B cell (primary cell): ENCODE measurements around the gene GTF3A. TPM values are rescaled to one million over a fixed set of nuclear protein-coding genes. Genes with fewer than 3 reads are reported as not detected.

Experiments
- ATAC-seq: fragments of 200-7000 bp; cut with Tn5 transposase; one replicate; pipeline ENCODE4 v1.10.0; 2021; ENCODE audit warnings: low read depth, mild to moderate bottlenecking, moderate number of reproducible peaks, moderate library complexity
- CTCF ChIA-PET: fragments of 350-600 bp; sonication (Branson Sonifier 250); formaldehyde crosslinking; loops from one replicate; lab custom pipeline; 2021; ENCODE audit warnings: antibody characterized with exemption, inconsistent platforms; lab: Charles Lee
- POLR2A ChIA-PET: fragments of 350-600 bp; sonication (Branson Sonifier 250); formaldehyde crosslinking; loops from one replicate; lab custom pipeline; 2021; ENCODE audit warnings: antibody characterized with exemption; lab: Charles Lee
- DNase-seq: peaks from one replicate; pipeline ENCODE4 v3.0.0; 2013
- H2AFZ ChIP-seq: 2 replicates; pipeline ENCODE4 v1.6.1; 2012; ENCODE audit warnings: mild to moderate bottlenecking, low read depth, low read length; ENCODE audit not compliant: insufficient read depth, poor library complexity, severe bottlenecking
- H3K27ac ChIP-seq, 2 donors: 1 replicate in 1 of 2; 2 replicates in 1 of 2; pipeline ENCODE4 v1.5.1; 2012 to 2013; ENCODE audit warnings: low read length in 2 of 2, mild to moderate bottlenecking in 2 of 2, moderate library complexity in 1 of 2
- H3K27me3 ChIP-seq, 4 experiments: fragments of 200-600 bp in 1 of 4; sonication (generic) in 1 of 4; replicated peaks in 1 of 4; 1 replicate in 2 of 4; 2 replicates in 2 of 4; pipeline versions ENCODE4 v1.6.1 to v1.7.0; 2013 to 2016; ENCODE audit warnings: low read length in 3 of 4, mild to moderate bottlenecking in 2 of 4, mixed read lengths in 1 of 4, moderate library complexity in 1 of 4; ENCODE audit not compliant: insufficient read depth in 4 of 4, control insufficient read depth in 3 of 4; ENCODE audit errors: control extremely low read depth in 1 of 4
- H3K36me3 ChIP-seq, 2 experiments: replicated peaks in 1 of 2; 1 replicate in 1 of 2; 2 replicates in 1 of 2; pipeline versions ENCODE4 v1.6.1 to v1.7.1; 2013; ENCODE audit warnings: low read length in 1 of 2; ENCODE audit not compliant: insufficient read depth in 2 of 2, control insufficient read depth in 1 of 2; ENCODE audit errors: control extremely low read depth in 1 of 2, extremely low read depth in 1 of 2
- H3K4me1 ChIP-seq, 2 donors: fragments of 200-600 bp in 1 of 2; sonication (generic) in 1 of 2; 1 replicate in 1 of 2; 2 replicates in 1 of 2; pipeline versions ENCODE4 v1.5.1 to v1.6.1; 2013 to 2017; ENCODE audit warnings: low read length in 2 of 2; ENCODE audit not compliant: control insufficient read depth in 2 of 2, insufficient read depth in 2 of 2
- H3K4me2 ChIP-seq: replicated peaks from 2 replicates; pipeline ENCODE3; 2012; ENCODE audit warnings: mild to moderate bottlenecking, low read depth, low read length; ENCODE audit not compliant: poor library complexity, severe bottlenecking
- H3K4me3 ChIP-seq, 5 experiments: fragments of 200-600 bp in 1 of 5; sonication (generic) in 1 of 5; 1 replicate in 3 of 5; 2 replicates in 2 of 5; pipeline versions ENCODE4 v1.5.1 to v1.7.0; 2011 to 2016; ENCODE audit warnings: low read length in 4 of 5, mild to moderate bottlenecking in 4 of 5, low read depth in 2 of 5, control low read depth in 1 of 5, moderate library complexity in 1 of 5; ENCODE audit not compliant: insufficient read depth in 1 of 5; ENCODE audit errors: control extremely low read depth in 1 of 5, extremely low read depth in 1 of 5
- H3K79me2 ChIP-seq: fragments of 200-600 bp; sonication (generic); one replicate; pipeline ENCODE4 v1.6.0; 2016; ENCODE audit warnings: low read length; ENCODE audit not compliant: control insufficient read depth, insufficient read depth
- H3K9ac ChIP-seq: fragments of 200-600 bp; sonication (generic); 2 replicates; pipeline ENCODE4 v1.6.1; 2017; ENCODE audit warnings: mild to moderate bottlenecking, low read length, moderate library complexity
- H3K9me3 ChIP-seq, 3 donors: one replicate each; pipeline versions ENCODE4 v1.6.1 to v1.7.1; 2013; ENCODE audit warnings: low read length in 2 of 3; ENCODE audit not compliant: control insufficient read depth in 2 of 3, insufficient read depth in 1 of 3; ENCODE audit errors: control extremely low read depth in 1 of 3
- H4K20me1 ChIP-seq: 2 replicates; pipeline ENCODE4 v1.6.0; 2012; ENCODE audit warnings: mild to moderate bottlenecking, low read length; ENCODE audit not compliant: insufficient read depth, control insufficient read depth, poor library complexity, severe bottlenecking
- H3K27ac Mint-ChIP-seq: one replicate; pipeline ENCODE4 v1.8.0; 2021; ENCODE audit warnings: mixed read lengths
- H3K27me3 Mint-ChIP-seq: one replicate; pipeline ENCODE4 v1.8.0; 2021; ENCODE audit warnings: mixed read lengths
- H3K4me1 Mint-ChIP-seq: one replicate; pipeline ENCODE4 v1.8.0; 2021; ENCODE audit warnings: mixed read lengths
- H3K4me3 Mint-ChIP-seq: one replicate; pipeline ENCODE4 v1.8.0; 2021; ENCODE audit warnings: mixed read lengths
- H3K9me3 Mint-ChIP-seq: one replicate; pipeline ENCODE4 v1.8.0; 2022; ENCODE audit warnings: mixed read lengths; ENCODE audit not compliant: insufficient read depth
- EZH2 ChIP-seq: IDR thresholded peaks from 2 replicates; pipeline ENCODE4 v1.6.1; 2012; ENCODE audit warnings: borderline replicate concordance, low read depth, mild to moderate bottlenecking, moderate library complexity, low read length; ENCODE audit not compliant: insufficient read depth, poor library complexity, severe bottlenecking
- WGBS: methylation state at CpG from one replicate; pipeline ENCODE4 v1.1.5; 2013; ENCODE audit warnings: missing lambda C conversion rate; ENCODE audit not compliant: insufficient coverage; 5-methylcytosine and 5-hydroxymethylcytosine counted together
- intact Hi-C: fragments of 100-400 bp; cut with micrococcal nuclease; formaldehyde crosslinking; loops from one replicate; pipeline ENCODE4 v1.10.0; 2022
- polyA plus RNA-seq: library from polyadenylated mRNA; depleted of rRNA; stranded (reverse); fragments of >200 nt; gene quantifications from 2 replicates; pipeline ENCODE4 v1.2.3, GENCODE V29; 2012
- total RNA-seq, 2 donors: library from RNA; stranded (reverse); fragments of 120-200 nt in 1 of 2; gene quantifications; 1 replicate in 1 of 2; 2 replicates in 1 of 2; pipeline versions ENCODE4 v1.2.3 to v1.2.4, GENCODE V29; 2013 to 2022
- TF ChIP-seq, protein P1 (sequence below): fragments of 200-600 bp; IDR thresholded peaks from one replicate; pipeline ENCODE4 v1.8.0; 2022; ENCODE audit warnings: antibody characterized with exemption, mild to moderate bottlenecking

GTF3A gene
- total and polyA plus RNA-seq, 2 donors (not counting 1 experiment from before 2014, with no cell fraction given), result 122 to 169 TPM

DNA sequence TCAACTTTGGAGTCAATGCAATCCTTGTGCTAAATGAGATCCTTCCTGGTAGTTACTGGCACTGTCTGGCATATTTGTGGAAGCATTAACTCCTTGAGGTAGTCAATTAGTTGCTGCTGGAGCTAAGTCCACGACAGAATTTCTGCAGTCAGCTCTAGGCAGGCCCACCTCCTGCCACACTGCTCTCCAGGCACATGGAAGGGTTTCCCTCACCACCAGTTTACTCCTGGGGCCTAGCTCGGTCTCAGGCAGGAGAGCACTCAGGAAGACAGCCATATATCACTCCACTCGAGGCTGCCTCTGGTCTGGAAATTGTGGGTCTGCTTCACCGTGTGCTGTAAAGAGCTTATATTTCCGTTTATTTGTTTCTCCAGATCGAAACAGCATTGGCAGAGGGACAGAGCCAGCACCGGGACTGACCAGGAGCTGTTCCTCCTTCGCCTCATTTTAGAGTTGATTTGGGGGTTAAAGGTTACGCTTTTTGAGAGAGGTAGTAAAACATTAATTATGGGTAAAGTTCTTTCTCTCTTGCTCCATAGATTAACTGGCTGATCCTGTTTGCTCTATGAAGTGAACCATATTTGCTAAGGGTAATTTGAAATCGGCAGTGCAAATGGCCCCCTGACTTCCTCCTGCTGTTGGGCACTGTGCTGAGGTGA lies 20.6 kb upstream of the GTF3A start:
- DNase-seq (no peak), ATAC-seq (no peak)
- Histone ChIP-seq H3K4me3 (no peak overlapping the region), H3K9ac (no peak overlapping the region), H3K4me2 (no peak overlapping the region), H3K27ac (no peak overlapping the region), H3K36me3 (no peaks in the 10 kb centered on the region), H2AFZ (no peak overlapping the region), H3K79me2 (no peaks in the 10 kb centered on the region), H3K9me3 (peaks cover 0 to 5% (median 0%) of the 10 kb centered on the region in 3 donors), H3K27me3 (peaks cover 0 to 2% (median 0%) of the 10 kb centered on the region in 4 experiments), H4K20me1 (no peaks in the 10 kb centered on the region), H3K4me1 (peaks cover 11% of the 10 kb centered on the region in 2 donors)
- H3K27ac Mint-ChIP-seq, result no peak overlapping the region
- no peak for TF ChIP-seq EZH2
- TF ChIP-seq, protein P1, sequence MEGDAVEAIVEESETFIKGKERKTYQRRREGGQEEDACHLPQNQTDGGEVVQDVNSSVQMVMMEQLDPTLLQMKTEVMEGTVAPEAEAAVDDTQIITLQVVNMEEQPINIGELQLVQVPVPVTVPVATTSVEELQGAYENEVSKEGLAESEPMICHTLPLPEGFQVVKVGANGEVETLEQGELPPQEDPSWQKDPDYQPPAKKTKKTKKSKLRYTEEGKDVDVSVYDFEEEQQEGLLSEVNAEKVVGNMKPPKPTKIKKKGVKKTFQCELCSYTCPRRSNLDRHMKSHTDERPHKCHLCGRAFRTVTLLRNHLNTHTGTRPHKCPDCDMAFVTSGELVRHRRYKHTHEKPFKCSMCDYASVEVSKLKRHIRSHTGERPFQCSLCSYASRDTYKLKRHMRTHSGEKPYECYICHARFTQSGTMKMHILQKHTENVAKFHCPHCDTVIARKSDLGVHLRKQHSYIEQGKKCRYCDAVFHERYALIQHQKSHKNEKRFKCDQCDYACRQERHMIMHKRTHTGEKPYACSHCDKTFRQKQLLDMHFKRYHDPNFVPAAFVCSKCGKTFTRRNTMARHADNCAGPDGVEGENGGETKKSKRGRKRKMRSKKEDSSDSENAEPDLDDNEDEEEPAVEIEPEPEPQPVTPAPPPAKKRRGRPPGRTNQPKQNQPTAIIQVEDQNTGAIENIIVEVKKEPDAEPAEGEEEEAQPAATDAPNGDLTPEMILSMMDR, result no peak
- no peaks in the 10 kb centered on the region for H3K9me3 Mint-ChIP-seq
- 55% methylated on average over 8 of the region's 10 CpGs for WGBS
- H3K4me3 Mint-ChIP-seq, result no peak overlapping the region
- ChIA-PET CTCF (interaction anchor here (3.5 to 8.0 kb wide), 2 partner anchors 22 to 424 kb away, joined by 22 to 119 read pairs; partner anchors contain the start of gene GTF3A), POLR2A (no interaction called here)
- peaks cover 18% of the 10 kb centered on the region for H3K27me3 Mint-ChIP-seq
- intact Hi-C loops, result no loop called here
- peaks cover 12% of the 10 kb centered on the region for H3K4me1 Mint-ChIP-seq

DNA sequence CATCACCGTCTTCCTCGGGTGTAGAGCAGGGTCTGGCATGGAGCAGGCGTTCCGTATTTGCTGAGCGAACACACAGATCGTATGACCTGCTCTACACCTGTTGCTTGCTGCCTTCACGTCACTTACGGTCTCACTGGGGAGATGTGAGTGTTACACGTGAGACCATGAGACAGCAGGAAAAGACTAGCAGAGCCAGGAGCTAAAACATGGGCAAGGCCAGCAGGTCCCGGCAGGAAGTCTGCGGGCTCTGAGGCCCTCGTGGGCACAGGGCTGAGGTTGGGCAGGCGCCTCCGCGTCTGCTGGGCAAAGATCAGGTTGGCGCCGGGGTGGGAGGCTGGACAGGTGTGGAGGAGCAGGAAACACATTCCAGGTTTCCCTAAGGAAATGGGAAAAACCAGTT lies 19.7 kb upstream of the GTF3A start:
- H3K4me2 ChIP-seq, result no peak overlapping the region
- peaks cover 0 to 2% (median 0%) of the 10 kb centered on the region in 4 experiments for H3K27me3 ChIP-seq
- ATAC-seq (no peak), DNase-seq (no peak)
- no peaks in the 10 kb centered on the region for H3K36me3 ChIP-seq
- no peak overlapping the region for H3K9ac ChIP-seq
- intact Hi-C loops, result no loop called here
- no peak overlapping the region for H3K27ac ChIP-seq
- 72% methylated on average over 17 of the region's 17 CpGs for WGBS
- H3K4me3 ChIP-seq, result no peak overlapping the region
- no peak for TF ChIP-seq EZH2
- TF ChIP-seq, protein P1, result no peak
- no peak overlapping the region for H3K27ac Mint-ChIP-seq
- CTCF ChIA-PET, result interaction anchor here (0.9 to 8.0 kb wide), 7 partner anchors 21 to 423 kb away, joined by 3 to 119 read pairs (median 5); partner anchors contain the start of gene GTF3A
- no peak overlapping the region for H2AFZ ChIP-seq
- peaks cover 12% of the 10 kb centered on the region for H3K4me1 Mint-ChIP-seq
- no peak overlapping the region for H3K4me3 Mint-ChIP-seq
- H4K20me1 ChIP-seq, result no peaks in the 10 kb centered on the region
- peaks cover 2% of the 10 kb centered on the region for H3K9me3 Mint-ChIP-seq
- no peaks in the 10 kb centered on the region for H3K79me2 ChIP-seq
- POLR2A ChIA-PET, result no interaction called here
- peaks cover 26% of the 10 kb centered on the region for H3K27me3 Mint-ChIP-seq
- peaks cover 11% of the 10 kb centered on the region in 2 donors for H3K4me1 ChIP-seq
- H3K9me3 ChIP-seq, result peaks cover 0 to 5% (median 0%) of the 10 kb centered on the region in 3 donors
